ENCODE measurements around the gene SHOC2.

SHOC2 gene

DNA sequence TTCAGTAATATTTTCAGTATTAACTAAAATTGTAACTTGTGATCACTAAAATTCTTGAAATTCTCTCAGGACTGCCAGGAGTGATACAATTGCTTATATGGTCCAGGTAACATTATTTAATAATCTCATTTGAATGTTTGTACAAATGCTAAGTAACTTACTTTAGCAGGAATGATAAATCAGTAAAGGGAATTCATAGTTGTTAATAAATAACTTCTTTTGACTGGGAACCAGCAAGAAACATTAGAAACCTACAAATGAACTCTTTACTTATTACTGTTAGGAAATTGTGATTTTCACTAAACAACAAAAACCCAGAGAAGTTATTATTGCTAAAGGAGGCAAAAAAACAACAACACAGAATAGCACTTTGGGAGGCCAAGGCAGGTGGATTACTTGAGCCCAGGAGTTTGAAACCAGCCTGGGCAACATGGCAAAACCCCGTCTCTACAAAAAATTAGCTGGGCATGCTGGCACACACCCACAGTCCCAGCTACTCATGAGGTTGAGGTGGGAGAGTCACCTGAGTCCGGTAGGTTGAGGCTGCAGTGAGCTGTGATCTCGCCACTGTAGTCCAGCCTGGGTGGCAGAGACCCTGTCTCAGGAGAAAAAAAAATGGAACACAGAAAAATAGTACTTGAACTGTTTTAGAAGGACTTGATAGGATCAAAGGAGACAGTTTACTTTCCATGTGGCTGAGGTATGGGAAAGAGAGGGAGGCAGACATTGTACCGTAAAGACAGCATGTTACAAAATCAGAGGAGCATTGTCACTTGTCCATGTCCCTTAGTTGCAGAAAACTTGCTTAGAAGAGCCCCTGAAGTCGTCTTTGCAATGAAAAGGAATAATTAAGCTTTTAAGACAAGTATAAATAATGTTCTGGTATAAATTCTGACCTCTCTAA lies 53.1 kb downstream of the SHOC2 start:
- FAIRE-seq (peak; percentile 78), DNase-seq (ENCODE audit: insufficient read length, low spot score) (no peak)
- no peak for TF ChIP-seq POLR2AphosphoS5 (IDR thresholded peaks at IDR 0.05; ENCODE audit: low read depth, low read length)
- TF ChIP-seq TAF1 (IDR thresholded peaks at IDR 0.05; ENCODE audit: low read depth, low read length) = no peak
- TF ChIP-seq PAX5 (IDR thresholded peaks at IDR 0.05; ENCODE audit: insufficient read depth, low read length, severe bottlenecking) = no peak
- no peak for TF ChIP-seq POU2F2 (IDR thresholded peaks at IDR 0.05; ENCODE audit: low read depth, low read length)
- TF ChIP-seq POLR2A (IDR thresholded peaks at IDR 0.05; ENCODE audit: low read depth, low read length) = no peak
- no peak for TF ChIP-seq SPI1 (IDR thresholded peaks at IDR 0.05; ENCODE audit: low read depth, low read length)

DNA sequence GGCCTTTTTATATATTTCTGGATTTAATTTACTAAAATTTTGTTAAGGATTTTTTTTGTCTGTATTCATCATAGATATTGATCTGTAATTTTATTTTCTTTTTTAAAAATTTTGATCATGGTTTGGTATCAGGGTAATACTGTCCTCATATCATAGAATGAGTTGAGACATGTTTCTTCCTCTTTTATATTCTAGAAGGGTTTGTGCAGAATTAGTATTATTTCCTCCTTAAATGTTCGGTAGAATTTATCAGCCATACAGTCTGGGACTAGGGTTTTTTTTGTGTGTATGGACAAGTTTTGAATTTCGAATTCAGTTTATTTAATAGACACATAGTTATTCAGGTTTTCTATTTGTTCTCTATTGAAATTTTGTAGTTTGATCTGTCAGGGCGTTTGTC lies 54.0 kb downstream of the SHOC2 start:
- no peak for TF ChIP-seq POLR2A (IDR thresholded peaks at IDR 0.05; ENCODE audit: low read depth, low read length)
- no peak for TF ChIP-seq POLR2AphosphoS5 (IDR thresholded peaks at IDR 0.05; ENCODE audit: low read depth, low read length)
- no peak for TF ChIP-seq TAF1 (IDR thresholded peaks at IDR 0.05; ENCODE audit: low read depth, low read length)
- TF ChIP-seq PAX5 (IDR thresholded peaks at IDR 0.05; ENCODE audit: insufficient read depth, low read length, severe bottlenecking) = no peak
- no peak for TF ChIP-seq SPI1 (IDR thresholded peaks at IDR 0.05; ENCODE audit: low read depth, low read length)
- TF ChIP-seq POU2F2 (IDR thresholded peaks at IDR 0.05; ENCODE audit: low read depth, low read length) = no peak
- FAIRE-seq (no peak), DNase-seq (ENCODE audit: insufficient read length, low spot score) (no peak)

GRCh38 chr10:110976577-110976976 lies 57.2 kb downstream of the SHOC2 start:
- no peak for FAIRE-seq
- TF ChIP-seq POU2F2 (IDR thresholded peaks at IDR 0.05; ENCODE audit: low read depth, low read length) = no peak
- no peak for TF ChIP-seq TAF1 (IDR thresholded peaks at IDR 0.05; ENCODE audit: low read depth, low read length)
- TF ChIP-seq POLR2AphosphoS5 (IDR thresholded peaks at IDR 0.05; ENCODE audit: low read depth, low read length) = no peak
- no peak for TF ChIP-seq SPI1 (IDR thresholded peaks at IDR 0.05; ENCODE audit: low read depth, low read length)
- TF ChIP-seq POLR2A (IDR thresholded peaks at IDR 0.05; ENCODE audit: low read depth, low read length) = no peak
- no peak for TF ChIP-seq PAX5 (IDR thresholded peaks at IDR 0.05; ENCODE audit: insufficient read depth, low read length, severe bottlenecking)
- DNase-seq (ENCODE audit: insufficient read length, low spot score) = no peak

GRCh38 chr10:110977662-110978061 lies 58.3 kb downstream of the SHOC2 start:
- TF ChIP-seq POLR2AphosphoS5 (IDR thresholded peaks at IDR 0.05; ENCODE audit: low read depth, low read length) (no peak), TAF1 (IDR thresholded peaks at IDR 0.05; ENCODE audit: low read depth, low read length) (no peak), SPI1 (IDR thresholded peaks at IDR 0.05; ENCODE audit: low read depth, low read length) (no peak), POLR2A (IDR thresholded peaks at IDR 0.05; ENCODE audit: low read depth, low read length) (no peak), POU2F2 (IDR thresholded peaks at IDR 0.05; ENCODE audit: low read depth, low read length) (no peak), PAX5 (IDR thresholded peaks at IDR 0.05; ENCODE audit: insufficient read depth, low read length, severe bottlenecking) (no peak)
- DNase-seq (ENCODE audit: insufficient read length, low spot score) (no peak), FAIRE-seq (no peak)

DNA sequence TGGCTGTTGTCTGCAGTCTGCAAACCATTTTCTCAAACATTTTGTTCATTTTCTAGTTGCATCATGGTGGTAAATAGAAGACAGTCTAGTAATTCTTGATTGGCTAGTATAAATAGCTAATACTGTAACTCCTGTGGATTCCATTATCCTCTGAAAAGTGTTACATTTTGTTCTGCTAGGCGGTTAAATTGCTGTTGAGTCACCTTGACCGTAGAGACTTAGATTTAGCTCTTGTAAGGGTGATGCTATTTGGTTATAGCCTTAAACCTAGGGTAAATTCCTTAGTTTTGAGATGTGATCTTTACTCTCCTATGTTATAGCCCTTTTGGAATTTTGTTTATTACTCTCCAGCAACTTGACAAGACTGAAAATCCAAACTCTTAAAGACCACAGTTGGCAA lies 58.8 kb downstream of the SHOC2 start:
- FAIRE-seq (peak; percentile 52), DNase-seq (ENCODE audit: insufficient read length, low spot score) (no peak)
- TF ChIP-seq POLR2AphosphoS5 (IDR thresholded peaks at IDR 0.05; ENCODE audit: low read depth, low read length) (no peak), SPI1 (IDR thresholded peaks at IDR 0.05; ENCODE audit: low read depth, low read length) (no peak), POLR2A (IDR thresholded peaks at IDR 0.05; ENCODE audit: low read depth, low read length) (no peak), PAX5 (IDR thresholded peaks at IDR 0.05; ENCODE audit: insufficient read depth, low read length, severe bottlenecking) (no peak)

- FAIRE-seq = no peak
- TF ChIP-seq PAX5 (IDR thresholded peaks at IDR 0.05; ENCODE audit: insufficient read depth, low read length, severe bottlenecking) (no peak), TAF1 (IDR thresholded peaks at IDR 0.05; ENCODE audit: low read depth, low read length) (no peak), POLR2AphosphoS5 (IDR thresholded peaks at IDR 0.05; ENCODE audit: low read depth, low read length) (no peak), SPI1 (IDR thresholded peaks at IDR 0.05; ENCODE audit: low read depth, low read length) (no peak), POU2F2 (IDR thresholded peaks at IDR 0.05; ENCODE audit: low read depth, low read length) (no peak), POLR2A (IDR thresholded peaks at IDR 0.05; ENCODE audit: low read depth, low read length) (no peak)
- no peak for DNase-seq (ENCODE audit: insufficient read length, low spot score)
Observed at GRCh38 chr10:110979611-110980010, 60.2 kb downstream of the SHOC2 start.

DNA sequence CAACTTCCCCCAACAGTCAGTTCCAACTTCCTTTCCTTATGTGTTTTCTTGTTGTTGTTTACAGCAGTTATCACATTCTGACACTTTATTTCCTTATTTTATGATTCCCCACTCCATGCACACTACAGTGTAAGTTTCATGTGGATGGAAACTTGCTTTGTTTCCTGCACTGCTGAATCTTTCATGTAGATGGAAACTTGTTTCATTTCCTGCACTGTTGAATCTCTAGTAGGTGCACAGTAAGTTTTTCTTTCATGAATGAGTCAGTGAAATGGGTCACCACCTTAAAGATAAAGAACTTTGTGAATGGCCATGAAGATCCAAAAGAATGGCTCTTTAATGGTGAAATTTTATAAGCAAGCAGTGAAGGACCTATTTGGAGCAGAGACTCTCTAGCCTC lies 61.4 kb downstream of the SHOC2 start:
- no peak for DNase-seq (ENCODE audit: insufficient read length, low spot score)
- no peak for FAIRE-seq

DNA sequence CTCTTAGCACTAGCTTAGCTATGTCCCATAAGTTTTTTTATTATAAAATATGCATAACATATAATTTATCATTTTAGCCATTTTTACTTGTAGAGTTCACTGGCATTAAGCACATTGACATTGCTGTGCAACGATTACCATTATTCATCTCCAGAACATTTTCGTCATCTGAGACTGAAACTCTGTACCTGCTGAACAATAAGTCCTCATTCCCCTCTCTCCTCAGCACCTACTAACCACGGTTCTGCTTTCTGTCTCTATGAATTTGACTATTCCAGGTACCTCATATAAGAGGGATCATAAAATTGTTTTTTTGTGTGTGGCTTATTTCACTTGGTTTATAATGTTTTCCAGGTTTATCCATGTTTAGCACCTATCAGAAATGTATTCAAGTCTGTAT lies 64.1 kb downstream of the SHOC2 start:
- no peak for TF ChIP-seq TAF1 (IDR thresholded peaks at IDR 0.05; ENCODE audit: low read depth, low read length)
- no peak for TF ChIP-seq SPI1 (IDR thresholded peaks at IDR 0.05; ENCODE audit: low read depth, low read length)
- TF ChIP-seq POU2F2 (IDR thresholded peaks at IDR 0.05; ENCODE audit: low read depth, low read length) = no peak
- no peak for TF ChIP-seq PAX5 (IDR thresholded peaks at IDR 0.05; ENCODE audit: insufficient read depth, low read length, severe bottlenecking)
- TF ChIP-seq POLR2AphosphoS5 (IDR thresholded peaks at IDR 0.05; ENCODE audit: low read depth, low read length) = no peak
- no peak for TF ChIP-seq POLR2A (IDR thresholded peaks at IDR 0.05; ENCODE audit: low read depth, low read length)
- no peak for FAIRE-seq
- DNase-seq (ENCODE audit: insufficient read length, low spot score) = no peak

More for the DNA sequence above, 61.4 kb downstream of the SHOC2 start:
- no peak for TF ChIP-seq TAF1 (IDR thresholded peaks at IDR 0.05; ENCODE audit: low read depth, low read length)
- TF ChIP-seq PAX5 (IDR thresholded peaks at IDR 0.05; ENCODE audit: insufficient read depth, low read length, severe bottlenecking) = no peak
- no peak for TF ChIP-seq SPI1 (IDR thresholded peaks at IDR 0.05; ENCODE audit: low read depth, low read length)
- no peak for TF ChIP-seq POU2F2 (IDR thresholded peaks at IDR 0.05; ENCODE audit: low read depth, low read length)
- TF ChIP-seq POLR2A (IDR thresholded peaks at IDR 0.05; ENCODE audit: low read depth, low read length) = no peak
- no peak for TF ChIP-seq POLR2AphosphoS5 (IDR thresholded peaks at IDR 0.05; ENCODE audit: low read depth, low read length)

DNA sequence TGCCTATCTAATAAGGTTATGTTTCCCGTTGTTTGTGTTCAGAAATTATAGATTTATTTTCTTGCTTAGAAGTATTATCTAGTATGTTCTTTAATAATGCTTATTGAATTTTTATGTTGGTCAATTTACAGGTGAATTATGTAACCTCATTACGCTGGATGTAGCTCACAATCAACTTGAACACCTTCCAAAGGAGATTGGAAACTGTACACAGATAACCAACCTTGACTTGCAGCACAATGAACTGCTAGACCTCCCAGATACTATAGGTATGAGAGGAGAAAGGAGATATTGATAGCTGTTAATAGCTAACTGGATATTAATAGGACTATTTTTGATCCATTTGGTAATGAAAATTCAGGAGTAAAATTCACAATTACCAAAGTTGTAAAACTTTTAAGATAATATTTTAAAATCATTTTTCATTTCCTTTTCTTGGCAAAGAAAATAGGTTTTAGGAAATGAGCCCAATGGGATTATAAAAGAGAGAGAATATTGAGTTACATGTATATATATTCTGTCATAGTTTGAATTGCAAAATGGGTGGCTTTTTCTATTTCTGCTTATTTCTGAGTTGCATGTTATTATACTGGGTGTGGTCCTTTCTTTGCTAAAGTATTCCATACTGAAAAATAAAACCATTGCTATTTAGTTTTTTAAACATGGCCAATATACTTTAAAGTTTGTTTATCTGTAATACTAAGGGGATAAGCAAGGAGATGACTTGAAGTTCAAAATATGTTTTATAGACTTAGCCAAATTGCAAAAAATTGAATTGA lies 66.3 kb downstream of the SHOC2 start:
- DNase-seq (ENCODE audit: insufficient read length, low spot score) = no peak
- no peak for FAIRE-seq
- TF ChIP-seq SPI1 (IDR thresholded peaks at IDR 0.05; ENCODE audit: low read depth, low read length) = no peak
- TF ChIP-seq POLR2A (IDR thresholded peaks at IDR 0.05; ENCODE audit: low read depth, low read length) = no peak
- no peak for TF ChIP-seq POLR2AphosphoS5 (IDR thresholded peaks at IDR 0.05; ENCODE audit: low read depth, low read length)
- TF ChIP-seq TAF1 (IDR thresholded peaks at IDR 0.05; ENCODE audit: low read depth, low read length) = no peak
- no peak for TF ChIP-seq POU2F2 (IDR thresholded peaks at IDR 0.05; ENCODE audit: low read depth, low read length)
- TF ChIP-seq PAX5 (IDR thresholded peaks at IDR 0.05; ENCODE audit: insufficient read depth, low read length, severe bottlenecking) = no peak
